Frontal cortex (tissue), 4 donors: ENCODE data around the gene IER3. TPM values are rescaled to one million over a fixed set of nuclear protein-coding genes. Genes with fewer than 3 reads are reported as not detected.

Experiments used
- DNase-seq, 2 donors: peaks; one replicate each; pipeline ENCODE4 v3.0.0; 2012; ENCODE audit warnings: low spot score in 2 of 2
- FAIRE-seq: peaks from 2 replicates; lab custom pipeline; 2012; peaks lifted over from hg19 to GRCh38; lab: Jason Lieb, UNC
- small RNA-seq: library from RNA; depleted of rRNA; stranded (forward); fragments of <200 nt; gene quantifications from one replicate; pipeline ENCODE3, GENCODE V24; 2014
- total RNA-seq: library from RNA; depleted of rRNA; stranded (reverse); fragments of >200 nt; gene quantifications from one replicate; pipeline ENCODE4 v1.2.3, GENCODE V29; 2014
- donor health status: control.
- donor health status: control.
- donor health status: control.

IER3 gene
- total RNA-seq, 1 donor from 2014 or later, result 2.4 TPM

GRCh38 chr6:30714263-30714662 is 30.1 kb downstream of the IER3 start:
- DNase-seq (no peak), FAIRE-seq (no peak)

GRCh38 chr6:30712441-30712945 is 31.9 kb downstream of the IER3 start:
- DNase-seq (no peak), FAIRE-seq (no peak)

GRCh38 chr6:30711758-30712380 is 32.5 kb downstream of the IER3 start:
- FAIRE-seq (no peak), DNase-seq (no peak)

- FAIRE-seq, result no peak
- DNase-seq, result no peak
These were observed 35.1 kb downstream of the IER3 start for GRCh38 chr6:30709101-30709868.

- FAIRE-seq (no peak), DNase-seq (no peak)
These were observed 37.0 kb downstream of the IER3 start for GRCh38 chr6:30707281-30707850.

GRCh38 chr6:30705620-30706019 is 38.7 kb downstream of the IER3 start:
- FAIRE-seq, result no peak
- no peak for DNase-seq

- no peak for DNase-seq
- no peak for FAIRE-seq
These were observed 40.5 kb downstream of the IER3 start for GRCh38 chr6:30703821-30704220.

GRCh38 chr6:30703011-30703410 is 41.3 kb downstream of the IER3 start:
- no peak for DNase-seq
- no peak for FAIRE-seq

GRCh38 chr6:30700340-30700739 is 44.0 kb downstream of the IER3 start:
- no peak for DNase-seq
- FAIRE-seq, result no peak

GRCh38 chr6:30696432-30696831 is 47.9 kb downstream of the IER3 start:
- no peak for FAIRE-seq

More at GRCh38 chr6:30696432-30696831, 47.9 kb downstream of the IER3 start:
- DNase-seq, result no peak

Small RNA genes within 50 kb of the gene (small RNA-seq; reads per million reads assigned to genes)
- gene RF00019 (not detected), gene RN7SL353P (not detected)

Other genes starting within 250 kb of the IER3 start
- 28.1 TPM for gene GNL1, start 188.1 kb downstream of the IER3 start, total RNA-seq
- 12.2 TPM for gene PRR3, start 187.3 kb downstream of the IER3 start, total RNA-seq
- 18.8 TPM for gene ABCF1, start 173.1 kb downstream of the IER3 start, total RNA-seq
- gene PPP1R10, start 127.3 kb downstream of the IER3 start, total RNA-seq, result 43.6 TPM
- gene MRPS18B, start 126.7 kb downstream of the IER3 start, total RNA-seq, result 53.0 TPM
- gene ATAT1, start 117.7 kb downstream of the IER3 start, total RNA-seq, result 40.4 TPM
- gene C6orf136, start 97.4 kb downstream of the IER3 start, total RNA-seq, result 23.2 TPM
- gene DHX16, start 71.5 kb downstream of the IER3 start, total RNA-seq, result 22.4 TPM
- 44.0 TPM for gene PPP1R18, start 57.9 kb downstream of the IER3 start, total RNA-seq
- 0.41 TPM for gene NRM, start 53.6 kb downstream of the IER3 start, total RNA-seq
- 4.1 TPM for gene MDC1, start 27.3 kb downstream of the IER3 start, total RNA-seq
- 1,325 TPM for gene TUBB, start 24.2 kb downstream of the IER3 start, total RNA-seq
- 46.9 TPM for gene FLOT1, start 1.9 kb downstream of the IER3 start, total RNA-seq
- gene DDR1, start 140.0 kb upstream of the IER3 start, total RNA-seq, result 106 TPM
- gene GTF2H4, start 163.7 kb upstream of the IER3 start, total RNA-seq, result 15.5 TPM
- 22.4 TPM for gene VARS2, start 169.7 kb upstream of the IER3 start, total RNA-seq
- not detected for gene SFTA2, start 187.6 kb upstream of the IER3 start, total RNA-seq
- gene MUCL3, start 196.4 kb upstream of the IER3 start, total RNA-seq, result not detected
- gene MUC21, start 239.2 kb upstream of the IER3 start, total RNA-seq, result not detected